Panc1 (cell line): ENCODE data around the gene PDS5A. TPM values are rescaled to one million over a fixed set of nuclear protein-coding genes. Genes with fewer than 3 reads are reported as not detected.
A peak's percentile ranks its signal among the peaks of the same experiment; 100 is the strongest.

Experiments used
- ATAC-seq: fragments of 200-7000 bp; cut with Tn5 transposase; 2 replicates; pipeline ENCODE4 v1.9.1; 2020; ENCODE audit warnings: mild to moderate bottlenecking, moderate library complexity
- BruUV-seq: library from RNA; stranded (reverse); fragments of 400-500 nt; replicated peaks from 2 replicates; lab custom pipeline; 2021; lab: Mats Ljungman, UMichigan
- CTCF ChIA-PET: fragments of 300-600 bp; sonication (Branson Sonifier 250); formaldehyde crosslinking; loops from one replicate; lab custom pipeline; 2022; ENCODE audit warnings: antibody characterized with exemption; lab: Charles Lee
- POLR2A ChIA-PET: fragments of 300-600 bp; sonication (Branson Sonifier 250); formaldehyde crosslinking; loops from one replicate; lab custom pipeline; 2022; ENCODE audit warnings: antibody characterized with exemption; lab: Charles Lee
- DNase-seq: peaks from one replicate; pipeline ENCODE4 v3.0.0-alpha.2; 2010; ENCODE audit warnings: low read depth, low spot score
- H3K27ac ChIP-seq: 2 replicates; pipeline ENCODE4 v1.5.1; 2011; ENCODE audit warnings: mild to moderate bottlenecking, low read length, inconsistent platforms
- H3K27me3 ChIP-seq: fragments of 200-500 bp; sonication (Bioruptor generic); 2 replicates; pipeline ENCODE4 v1.6.0; 2014; ENCODE audit warnings: low read length, inconsistent platforms; ENCODE audit not compliant: control insufficient read depth, insufficient read depth
- H3K36me3 ChIP-seq: fragments of 200-500 bp; sonication (Bioruptor generic); 2 replicates; pipeline ENCODE4 v1.5.1; 2014; ENCODE audit warnings: inconsistent platforms, mild to moderate bottlenecking, low read length, moderate library complexity; ENCODE audit not compliant: control insufficient read depth, insufficient read depth
- H3K4me1 ChIP-seq: 2 replicates; pipeline ENCODE4 v1.5.1; 2011; ENCODE audit warnings: inconsistent platforms, mild to moderate bottlenecking, low read length, moderate library complexity; ENCODE audit not compliant: control insufficient read depth, insufficient read depth
- H3K4me3 ChIP-seq, 2 experiments: 2 replicates each; pipeline ENCODE4 v1.5.1; 2011 to 2012; ENCODE audit warnings: low read depth in 2 of 2, low read length in 2 of 2, mild to moderate bottlenecking in 2 of 2, inconsistent platforms in 1 of 2, moderate library complexity in 1 of 2
- H3K9me3 ChIP-seq: fragments of 200-500 bp; sonication (Bioruptor generic); 2 replicates; pipeline ENCODE4 v1.5.1; 2014; ENCODE audit warnings: low read depth, mild to moderate bottlenecking, inconsistent platforms, low read length, moderate library complexity; ENCODE audit not compliant: control insufficient read depth, insufficient read depth
- POLR2AphosphoS5 ChIP-seq: IDR thresholded peaks from 2 replicates; pipeline ENCODE4 v1.6.1; 2012; ENCODE audit warnings: mild to moderate bottlenecking, low read depth, low read length, moderate library complexity
- REST ChIP-seq, 2 experiments: IDR thresholded peaks; 2 replicates each; pipeline ENCODE4 v1.6.1; 2011 to 2012; ENCODE audit warnings: low read depth in 2 of 2, control low read depth in 1 of 2, low read length in 1 of 2, mild to moderate bottlenecking in 1 of 2, moderate library complexity in 1 of 2; ENCODE audit not compliant: insufficient read depth in 1 of 2
- SIN3A ChIP-seq: IDR thresholded peaks from 2 replicates; pipeline ENCODE4 v1.6.1; 2012; ENCODE audit warnings: low read depth, mild to moderate bottlenecking, low read length, moderate library complexity, borderline replicate concordance; ENCODE audit not compliant: insufficient read depth
- TCF7L2 ChIP-seq: IDR thresholded peaks from 2 replicates; pipeline ENCODE4 v1.6.1; 2011; ENCODE audit warnings: mild to moderate bottlenecking, low read depth, low read length, inconsistent platforms
- in situ Hi-C: cut with HindIII; loops from 2 replicates; pipeline ENCODE4 v1.10.0; 2016; ENCODE audit warnings: low sequenced_read_pairs, low pct_unique_long_range_greater_than_20kb
- intact Hi-C: fragments of 100-400 bp; cut with micrococcal nuclease; formaldehyde crosslinking; loops from one replicate; pipeline ENCODE4 v1.10.0; 2022; ENCODE audit not compliant: unreplicated experiment
- total RNA-seq: library from RNA; stranded (reverse); gene quantifications from one replicate; pipeline ENCODE4 v1.2.1, GENCODE V29; 2021; ENCODE audit not compliant: unreplicated experiment
- TF ChIP-seq, protein P1 (sequence below): fragments of 450-650 bp; IDR thresholded peaks from 2 replicates; pipeline ENCODE4 v1.5.1; 2017; ENCODE audit warnings: mild to moderate bottlenecking

The PDS5A gene
- total RNA-seq, 1 experiment from 2014 or later = 69.2 TPM

DNA sequence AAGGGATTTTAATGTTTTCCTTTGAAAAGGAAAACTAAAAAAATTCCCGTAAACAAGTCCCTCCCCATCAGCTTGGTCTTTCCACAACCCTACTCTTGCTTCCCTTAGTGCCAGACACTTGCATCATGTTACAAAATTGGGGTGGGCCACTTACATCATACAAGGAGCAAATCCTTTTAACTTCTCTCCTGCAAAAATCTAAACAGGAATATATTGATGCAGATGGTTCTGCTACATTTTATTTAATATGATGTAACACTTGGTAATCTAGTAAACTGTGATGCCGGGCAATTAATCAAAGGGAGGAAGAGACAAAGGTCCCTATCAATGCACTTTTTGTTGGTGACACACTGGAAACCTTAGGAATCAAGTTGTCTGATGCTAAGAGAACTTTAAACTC lies 154.5 kb downstream of the PDS5A start:
- Histone ChIP-seq H3K9me3 (no peaks in the 10 kb centered on the region), H3K36me3 (peaks cover 6% of the 10 kb centered on the region), H3K4me3 (no peak overlapping the region), H3K27ac (peak overlapping the region; percentile 72; the same call in 1 of the 2 replicates), H3K27me3 (no peaks in the 10 kb centered on the region), H3K4me1 (peaks cover 16% of the 10 kb centered on the region)
- POLR2A ChIA-PET = no interaction called here
- no TSS peak for BruUV-seq
- in situ Hi-C loops = no loop called here
- intact Hi-C loops = no loop called here
- CTCF ChIA-PET = no interaction called here
- DNase-seq (no peak), ATAC-seq (no peak)
- TF ChIP-seq TCF7L2 = no peak
- no peak for TF ChIP-seq SIN3A
- no peak for TF ChIP-seq POLR2AphosphoS5
- TF ChIP-seq, protein P1, sequence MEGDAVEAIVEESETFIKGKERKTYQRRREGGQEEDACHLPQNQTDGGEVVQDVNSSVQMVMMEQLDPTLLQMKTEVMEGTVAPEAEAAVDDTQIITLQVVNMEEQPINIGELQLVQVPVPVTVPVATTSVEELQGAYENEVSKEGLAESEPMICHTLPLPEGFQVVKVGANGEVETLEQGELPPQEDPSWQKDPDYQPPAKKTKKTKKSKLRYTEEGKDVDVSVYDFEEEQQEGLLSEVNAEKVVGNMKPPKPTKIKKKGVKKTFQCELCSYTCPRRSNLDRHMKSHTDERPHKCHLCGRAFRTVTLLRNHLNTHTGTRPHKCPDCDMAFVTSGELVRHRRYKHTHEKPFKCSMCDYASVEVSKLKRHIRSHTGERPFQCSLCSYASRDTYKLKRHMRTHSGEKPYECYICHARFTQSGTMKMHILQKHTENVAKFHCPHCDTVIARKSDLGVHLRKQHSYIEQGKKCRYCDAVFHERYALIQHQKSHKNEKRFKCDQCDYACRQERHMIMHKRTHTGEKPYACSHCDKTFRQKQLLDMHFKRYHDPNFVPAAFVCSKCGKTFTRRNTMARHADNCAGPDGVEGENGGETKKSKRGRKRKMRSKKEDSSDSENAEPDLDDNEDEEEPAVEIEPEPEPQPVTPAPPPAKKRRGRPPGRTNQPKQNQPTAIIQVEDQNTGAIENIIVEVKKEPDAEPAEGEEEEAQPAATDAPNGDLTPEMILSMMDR = no peak
- TF ChIP-seq REST (IDR thresholded peaks at IDR 0.05; ENCODE audit: insufficient read depth in 1 of 2, low read depth in 2 of 2, low read length in 1 of 2) = no peak

GRCh38 chr4:39822662-39823061 lies 155.0 kb downstream of the PDS5A start:
- H3K4me1 ChIP-seq = peaks cover 16% of the 10 kb centered on the region
- in situ Hi-C loops (no loop called here), intact Hi-C loops (no loop called here)
- ATAC-seq (no peak), DNase-seq (no peak)
- peaks cover 6% of the 10 kb centered on the region for H3K36me3 ChIP-seq
- no TSS peak for BruUV-seq
- no peaks in the 10 kb centered on the region for H3K9me3 ChIP-seq
- POLR2A ChIA-PET = no interaction called here
- peak overlapping the region; percentile 72; the same call in 1 of the 2 replicates for H3K27ac ChIP-seq
- no peak overlapping the region for H3K4me3 ChIP-seq
- no peaks in the 10 kb centered on the region for H3K27me3 ChIP-seq
- CTCF ChIA-PET = no interaction called here
- TF ChIP-seq TCF7L2 (no peak), POLR2AphosphoS5 (no peak), REST (IDR thresholded peaks at IDR 0.05; ENCODE audit: insufficient read depth in 1 of 2, low read depth in 2 of 2, low read length in 1 of 2) (no peak), SIN3A (no peak)
- TF ChIP-seq, protein P1 = no peak
